Measurements from ENCODE around the gene CYP4F22. TPM values are rescaled to one million over a fixed set of nuclear protein-coding genes. Genes with fewer than 3 reads are reported as not detected.
"Not testable (repeated sequence)": the region's sequence is repeated elsewhere in the genome, so short reads cannot be mapped to it uniquely, and the experiment has no call there.

Gene CYP4F22
- total and polyA plus RNA-seq, 2 of the 8 experiments (the other 6 are each of a cell fraction or from before 2014, with no cell fraction given) = not detected

DNA sequence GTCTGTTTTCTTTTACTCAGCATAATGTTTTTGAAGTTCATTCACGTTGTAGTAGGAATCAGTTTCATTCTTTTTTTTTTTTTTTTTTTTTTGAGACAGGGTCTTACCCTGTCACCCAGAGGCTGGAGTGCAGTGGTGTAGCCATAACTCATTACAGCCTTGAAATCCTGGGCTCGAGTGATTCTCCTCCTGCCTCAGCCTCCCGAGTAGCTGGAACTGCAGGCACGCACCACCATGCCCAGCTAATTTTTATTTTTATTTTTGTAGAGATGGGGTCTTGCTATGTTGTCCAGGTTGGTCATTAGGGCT, 25.2 kb downstream of the CYP4F22 start:
- H3K18ac ChIP-seq (ENCODE audit: extremely low read depth, low read length); H4K91ac ChIP-seq (replicated peaks; ENCODE audit: insufficient read length, low read length); H3K23me2 ChIP-seq (ENCODE audit: low read depth, low read length); H2BK12ac ChIP-seq (ENCODE audit: low read depth, low read length); H3K79me1 ChIP-seq (ENCODE audit: low read depth, low read length); H2AFZ ChIP-seq (ENCODE audit: low read length); H3K4me3 ChIP-seq (ENCODE audit: extremely low read depth in 1 of 4, insufficient read depth in 2 of 4, low read depth in 3 of 4, low read length in 4 of 4); FAIRE-seq; H3K23ac ChIP-seq (ENCODE audit: insufficient read length); H3K36me3 ChIP-seq (ENCODE audit: control insufficient read depth in 2 of 4, insufficient read depth in 4 of 4, low read length in 3 of 4); H4K5ac ChIP-seq (ENCODE audit: insufficient read length, low read depth, low read length); DNase-seq (ENCODE audit: low read depth in 1 of 2, low spot score in 2 of 2); H3K27me3 ChIP-seq (replicated peaks in 1 of 4; ENCODE audit: control insufficient read depth in 3 of 4, extremely low read depth in 1 of 4, insufficient read depth in 3 of 4, low read length in 3 of 4); H4K8ac ChIP-seq (ENCODE audit: extremely low read depth, insufficient read depth, low read length); H3K27ac ChIP-seq (ENCODE audit: low read depth, low read length); H2BK15ac ChIP-seq (ENCODE audit: low read length); H3K4me2 ChIP-seq (ENCODE audit: insufficient read depth in 1 of 2, low read depth in 2 of 2, low read length in 2 of 2); POLR2A ChIA-PET (ENCODE audit: partially characterized antibody); H3K56ac ChIP-seq (replicated peaks; ENCODE audit: insufficient read length, low read depth, low read length); H3K9ac ChIP-seq (replicated peaks in 1 of 4; ENCODE audit: extremely low read depth in 1 of 4, low read depth in 3 of 4, low read length in 3 of 4); H3K4ac ChIP-seq (replicated peaks; ENCODE audit: insufficient read length, low read depth, low read length); H2BK5ac ChIP-seq (ENCODE audit: low read depth, low read length); H2BK20ac ChIP-seq (ENCODE audit: low read length); H2BK120ac ChIP-seq (replicated peaks; ENCODE audit: low read depth, low read length); H3K14ac ChIP-seq (ENCODE audit: insufficient read length); H4K20me1 ChIP-seq (replicated peaks in 1 of 2; ENCODE audit: control insufficient read depth in 1 of 2, insufficient read depth in 2 of 2, low read length in 2 of 2); H3K4me1 ChIP-seq (replicated peaks in 1 of 4; ENCODE audit: control insufficient read depth in 3 of 4, insufficient read depth in 4 of 4, low read length in 3 of 4); H3K79me2 ChIP-seq (ENCODE audit: control insufficient read depth in 1 of 2, insufficient read depth in 2 of 2, low read length in 2 of 2); H2AK5ac ChIP-seq (ENCODE audit: low read depth, low read length): not testable (repeated sequence)
- H3K9me3 ChIP-seq (ENCODE audit: insufficient read depth in 2 of 2, low read depth in 1 of 2, low read length in 1 of 2) = peaks cover 72 to 88% of the 10 kb centered on the region in 2 experiments
- 72% methylated on average over 4 of the region's 4 CpGs; no CpG with 5 or more reads in 1 of the 2 experiments for WGBS, 2 experiments (ENCODE audit: extremely low coverage in 1 of 2, insufficient coverage in 1 of 2, insufficient read length in 1 of 2, insufficient replicate concordance in 2 of 2, low coverage in 1 of 2, low lambda C conversion rate in 2 of 2, missing lambda C conversion rate in 1 of 2)
- CTCF ChIA-PET (ENCODE audit: partially characterized antibody) = interaction anchor here (0.6 kb wide), 1 partner anchor 21 kb away, joined by 3 read pairs; no protein-coding TSS in a partner anchor
